HL-60 (cell line): Measurements from ENCODE around the gene IQSEC1.

Experiments used
- DNase-seq, 2 experiments: peaks; one replicate each; pipeline ENCODE4 v3.0.0-alpha.2; 2010 to 2020; ENCODE audit warnings: low read depth in 1 of 2, low spot score in 1 of 2
- H3K27ac ChIP-seq: fragments of 250-450 bp; sonication (Bioruptor Pico); replicated peaks from 2 replicates; pipeline ENCODE4 v1.5.1; 2020; ENCODE audit warnings: mild to moderate bottlenecking, moderate library complexity
- H3K27me3 ChIP-seq: fragments of 250-450 bp; sonication (Bioruptor Pico); 2 replicates; pipeline ENCODE4 v1.5.1; 2021; ENCODE audit warnings: mild to moderate bottlenecking, moderate library complexity; ENCODE audit not compliant: insufficient read depth, poor library complexity, severe bottlenecking
- H3K4me3 ChIP-seq: replicated peaks from 2 replicates; pipeline ENCODE4 v1.5.1; 2011; ENCODE audit warnings: mild to moderate bottlenecking, control low read depth, low read length; ENCODE audit not compliant: insufficient read depth
- GABPA ChIP-seq: IDR thresholded peaks from 2 replicates; pipeline ENCODE4 v1.6.1; 2012; ENCODE audit warnings: low read depth
- POLR2AphosphoS5 ChIP-seq: IDR thresholded peaks from 2 replicates; pipeline ENCODE4 v1.6.1; 2012; ENCODE audit warnings: low read depth
- SPI1 ChIP-seq: IDR thresholded peaks from 2 replicates; pipeline ENCODE4 v1.6.1; 2012; ENCODE audit warnings: low read depth, mild to moderate bottlenecking, borderline replicate concordance
- TF ChIP-seq, protein P1 (sequence below): IDR thresholded peaks from 2 replicates; pipeline ENCODE4 v1.6.1; 2012; ENCODE audit warnings: low read depth; ENCODE audit not compliant: insufficient replicate concordance
- TF ChIP-seq, protein P2 (sequence below): IDR thresholded peaks from one replicate; pipeline ENCODE4 v1.5.1; 2011; ENCODE audit warnings: low read length, control low read depth, inconsistent platforms; ENCODE audit not compliant: insufficient read depth

IQSEC1 gene

DNA sequence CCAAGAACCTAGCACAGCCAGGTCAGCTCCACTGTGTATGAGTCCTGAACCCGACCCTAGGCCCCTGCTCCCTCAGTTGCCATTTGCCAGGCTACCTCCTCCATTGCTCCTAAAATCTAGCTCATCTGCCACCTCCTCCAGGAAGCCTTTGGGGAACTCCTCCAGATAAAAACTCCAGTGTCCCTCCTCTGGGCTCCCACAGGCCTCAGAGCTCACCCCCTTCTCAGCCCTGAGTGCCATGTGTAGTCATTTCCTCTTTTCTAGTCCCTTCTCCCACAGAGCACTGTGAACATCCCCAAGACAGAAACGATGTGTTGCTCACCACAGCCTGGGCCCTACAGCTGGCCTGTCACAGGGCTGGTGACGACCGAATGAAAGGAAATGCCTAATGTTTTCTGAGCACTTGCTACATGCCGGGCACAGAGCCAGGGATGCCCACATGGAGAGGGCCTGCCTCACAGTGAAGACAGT, 61.0 kb downstream of the IQSEC1 start:
- Histone ChIP-seq H3K27ac (peak overlapping the region; percentile 70), H3K4me3 (no peak overlapping the region), H3K27me3 (no peaks in the 10 kb centered on the region)
- TF ChIP-seq, protein P1, sequence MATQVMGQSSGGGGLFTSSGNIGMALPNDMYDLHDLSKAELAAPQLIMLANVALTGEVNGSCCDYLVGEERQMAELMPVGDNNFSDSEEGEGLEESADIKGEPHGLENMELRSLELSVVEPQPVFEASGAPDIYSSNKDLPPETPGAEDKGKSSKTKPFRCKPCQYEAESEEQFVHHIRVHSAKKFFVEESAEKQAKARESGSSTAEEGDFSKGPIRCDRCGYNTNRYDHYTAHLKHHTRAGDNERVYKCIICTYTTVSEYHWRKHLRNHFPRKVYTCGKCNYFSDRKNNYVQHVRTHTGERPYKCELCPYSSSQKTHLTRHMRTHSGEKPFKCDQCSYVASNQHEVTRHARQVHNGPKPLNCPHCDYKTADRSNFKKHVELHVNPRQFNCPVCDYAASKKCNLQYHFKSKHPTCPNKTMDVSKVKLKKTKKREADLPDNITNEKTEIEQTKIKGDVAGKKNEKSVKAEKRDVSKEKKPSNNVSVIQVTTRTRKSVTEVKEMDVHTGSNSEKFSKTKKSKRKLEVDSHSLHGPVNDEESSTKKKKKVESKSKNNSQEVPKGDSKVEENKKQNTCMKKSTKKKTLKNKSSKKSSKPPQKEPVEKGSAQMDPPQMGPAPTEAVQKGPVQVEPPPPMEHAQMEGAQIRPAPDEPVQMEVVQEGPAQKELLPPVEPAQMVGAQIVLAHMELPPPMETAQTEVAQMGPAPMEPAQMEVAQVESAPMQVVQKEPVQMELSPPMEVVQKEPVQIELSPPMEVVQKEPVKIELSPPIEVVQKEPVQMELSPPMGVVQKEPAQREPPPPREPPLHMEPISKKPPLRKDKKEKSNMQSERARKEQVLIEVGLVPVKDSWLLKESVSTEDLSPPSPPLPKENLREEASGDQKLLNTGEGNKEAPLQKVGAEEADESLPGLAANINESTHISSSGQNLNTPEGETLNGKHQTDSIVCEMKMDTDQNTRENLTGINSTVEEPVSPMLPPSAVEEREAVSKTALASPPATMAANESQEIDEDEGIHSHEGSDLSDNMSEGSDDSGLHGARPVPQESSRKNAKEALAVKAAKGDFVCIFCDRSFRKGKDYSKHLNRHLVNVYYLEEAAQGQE: no peak
- TF ChIP-seq, protein P2, sequence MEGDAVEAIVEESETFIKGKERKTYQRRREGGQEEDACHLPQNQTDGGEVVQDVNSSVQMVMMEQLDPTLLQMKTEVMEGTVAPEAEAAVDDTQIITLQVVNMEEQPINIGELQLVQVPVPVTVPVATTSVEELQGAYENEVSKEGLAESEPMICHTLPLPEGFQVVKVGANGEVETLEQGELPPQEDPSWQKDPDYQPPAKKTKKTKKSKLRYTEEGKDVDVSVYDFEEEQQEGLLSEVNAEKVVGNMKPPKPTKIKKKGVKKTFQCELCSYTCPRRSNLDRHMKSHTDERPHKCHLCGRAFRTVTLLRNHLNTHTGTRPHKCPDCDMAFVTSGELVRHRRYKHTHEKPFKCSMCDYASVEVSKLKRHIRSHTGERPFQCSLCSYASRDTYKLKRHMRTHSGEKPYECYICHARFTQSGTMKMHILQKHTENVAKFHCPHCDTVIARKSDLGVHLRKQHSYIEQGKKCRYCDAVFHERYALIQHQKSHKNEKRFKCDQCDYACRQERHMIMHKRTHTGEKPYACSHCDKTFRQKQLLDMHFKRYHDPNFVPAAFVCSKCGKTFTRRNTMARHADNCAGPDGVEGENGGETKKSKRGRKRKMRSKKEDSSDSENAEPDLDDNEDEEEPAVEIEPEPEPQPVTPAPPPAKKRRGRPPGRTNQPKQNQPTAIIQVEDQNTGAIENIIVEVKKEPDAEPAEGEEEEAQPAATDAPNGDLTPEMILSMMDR: no peak
- TF ChIP-seq SPI1 (peak; percentile 99), POLR2AphosphoS5 (peak; percentile 97), GABPA (no peak)
- DNase-seq: peak; percentile 71 to 97

DNA sequence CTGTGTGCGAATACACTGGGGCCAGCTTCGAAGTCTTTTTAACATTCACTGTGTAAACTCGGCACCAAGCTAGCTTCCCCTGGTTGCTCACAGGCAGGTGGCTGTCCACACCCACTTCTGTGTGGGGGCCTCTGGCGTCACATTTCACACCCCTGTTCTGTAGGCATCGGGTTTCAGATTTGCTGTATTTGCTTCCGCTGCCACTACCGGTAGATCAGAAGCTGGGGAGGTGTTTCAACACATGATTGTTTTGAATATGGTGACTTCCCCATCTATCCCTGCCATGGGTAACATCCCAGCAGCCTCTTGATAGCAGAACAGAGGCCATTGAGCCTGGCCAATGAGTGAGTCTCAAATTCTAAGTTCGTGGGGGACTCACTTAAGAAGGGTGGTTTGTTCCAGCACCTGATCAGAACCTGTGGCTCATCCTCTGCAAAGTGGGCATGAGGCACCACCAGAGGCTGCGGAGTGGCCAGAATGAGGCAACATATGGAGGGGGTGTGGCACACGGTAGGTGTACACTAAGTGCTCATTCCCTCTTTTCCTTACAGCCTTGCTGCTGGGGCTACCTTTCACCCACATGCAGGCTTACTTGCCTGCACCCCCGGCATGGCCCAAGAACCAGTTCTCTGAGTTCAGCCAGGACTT, 61.5 kb downstream of the IQSEC1 start:
- Histone ChIP-seq H3K27me3 (no peaks in the 10 kb centered on the region), H3K4me3 (no peak overlapping the region), H3K27ac (peak overlapping the region; percentile 70)
- peak; percentile 81 to 95 for DNase-seq
- TF ChIP-seq, protein P2: no peak
- TF ChIP-seq, protein P1: no peak
- TF ChIP-seq POLR2AphosphoS5 (peak; percentile 42; the same call in 1 of the 2 replicates), GABPA (0 out of 2 replicates have a peak, but pooled peaks have one; percentile 41), SPI1 (peak; percentile 82; the same call in 1 of the 2 replicates)

GRCh38 chr3:13010780-13011572, 62.3 kb downstream of the IQSEC1 start:
- Histone ChIP-seq H3K27ac (peak overlapping the region; percentile 70), H3K4me3 (no peak overlapping the region), H3K27me3 (no peaks in the 10 kb centered on the region)
- no peak for DNase-seq
- TF ChIP-seq POLR2AphosphoS5 (no peak), SPI1 (no peak), GABPA (no peak)
- TF ChIP-seq, protein P1: no peak
- TF ChIP-seq, protein P2: no peak
